Activated T-helper 1 cell treated with anti-CD3 and anti-CD28 coated beads, Interleukin-2, amount 50 U/mL, for 16 hours (primary cell): ENCODE data around the gene APOBEC3B.
"Not testable (repeated sequence)": the region's sequence is repeated elsewhere in the genome, so short reads cannot be mapped to it uniquely, and the experiment has no call there.

Experiments
- DNase-seq, 2 donors: peaks; one replicate each; pipeline ENCODE4 v3.0.0-alpha.2; 2020; ENCODE audit warnings: low read depth in 1 of 2, low spot score in 1 of 2

APOBEC3B gene

GRCh38 chr22:38992871-38993371 lies 10.8 kb downstream of the APOBEC3B start:
- not testable (repeated sequence) for DNase-seq

- no peak for DNase-seq
These were observed 14.0 kb downstream of the APOBEC3B start for GRCh38 chr22:38996105-38996504.

- DNase-seq: no peak
These were observed 15.4 kb downstream of the APOBEC3B start for GRCh38 chr22:38997518-38997917.

GRCh38 chr22:39003165-39003638 lies 21.1 kb downstream of the APOBEC3B start:
- DNase-seq: peak; percentile 24 to 57

- no peak for DNase-seq
These were observed 25.0 kb downstream of the APOBEC3B start for GRCh38 chr22:39007177-39007576.

- not testable (repeated sequence) for DNase-seq
These were observed 26.2 kb downstream of the APOBEC3B start for GRCh38 chr22:39008271-39008850.

GRCh38 chr22:39010946-39011345 lies 28.8 kb downstream of the APOBEC3B start:
- DNase-seq: no peak

GRCh38 chr22:39012533-39013511 lies 30.7 kb downstream of the APOBEC3B start:
- no peak for DNase-seq

- not testable (repeated sequence) for DNase-seq
These were observed 31.4 kb downstream of the APOBEC3B start for GRCh38 chr22:39013561-39013941.

GRCh38 chr22:39013942-39014722 lies 32.0 kb downstream of the APOBEC3B start, which contains the start of gene APOBEC3C:
Gene APOBEC3C, plus strand, starts transcription at chr22:39014257. Its CDS starts 106 bp downstream, at chr22:39014363.
- DNase-seq: peak; percentile 48 to 64

GRCh38 chr22:39014723-39015121 lies 32.6 kb downstream of the APOBEC3B start:
- not testable (repeated sequence) for DNase-seq

- no peak for DNase-seq
These were observed 34.4 kb downstream of the APOBEC3B start for GRCh38 chr22:39016592-39016991.

- no peak for DNase-seq
These were observed 35.6 kb downstream of the APOBEC3B start for GRCh38 chr22:39017596-39018365.

- DNase-seq: not testable (repeated sequence)
These were observed 38.0 kb downstream of the APOBEC3B start for GRCh38 chr22:39020021-39020651.

GRCh38 chr22:39021552-39022250 lies 39.6 kb downstream of the APOBEC3B start:
- DNase-seq: no peak

- no peak for DNase-seq
These were observed 42.6 kb downstream of the APOBEC3B start for GRCh38 chr22:39024519-39025308.

- DNase-seq: no peak
These were observed 44.5 kb downstream of the APOBEC3B start for GRCh38 chr22:39026509-39027150.

GRCh38 chr22:39027717-39028116 lies 45.6 kb downstream of the APOBEC3B start:
- no peak for DNase-seq
